Coronary artery (tissue), 2 donors: ENCODE data around the gene HJURP.
A peak's percentile ranks its signal among the peaks of the same experiment; 100 is the strongest.

Source experiments
- DNase-seq: peaks from one replicate; pipeline ENCODE4 v3.0.0-alpha.2; 2017; ENCODE audit warnings: low spot score
- H3K27ac ChIP-seq, 2 donors: fragments of 200-600 bp; sonication (generic); one replicate each; pipeline ENCODE4 v1.5.1; 2016 to 2019
- H3K4me3 ChIP-seq: fragments of 200-600 bp; sonication (generic); 2 replicates; pipeline ENCODE4 v1.5.1; 2016; ENCODE audit warnings: mild to moderate bottlenecking, moderate library complexity
- TF ChIP-seq, protein P1 (sequence below): fragments of 200-600 bp; sonication (generic); IDR thresholded peaks from one replicate; pipeline ENCODE4 v1.5.1; 2019; ENCODE audit warnings: antibody characterized with exemption

HJURP gene

DNA sequence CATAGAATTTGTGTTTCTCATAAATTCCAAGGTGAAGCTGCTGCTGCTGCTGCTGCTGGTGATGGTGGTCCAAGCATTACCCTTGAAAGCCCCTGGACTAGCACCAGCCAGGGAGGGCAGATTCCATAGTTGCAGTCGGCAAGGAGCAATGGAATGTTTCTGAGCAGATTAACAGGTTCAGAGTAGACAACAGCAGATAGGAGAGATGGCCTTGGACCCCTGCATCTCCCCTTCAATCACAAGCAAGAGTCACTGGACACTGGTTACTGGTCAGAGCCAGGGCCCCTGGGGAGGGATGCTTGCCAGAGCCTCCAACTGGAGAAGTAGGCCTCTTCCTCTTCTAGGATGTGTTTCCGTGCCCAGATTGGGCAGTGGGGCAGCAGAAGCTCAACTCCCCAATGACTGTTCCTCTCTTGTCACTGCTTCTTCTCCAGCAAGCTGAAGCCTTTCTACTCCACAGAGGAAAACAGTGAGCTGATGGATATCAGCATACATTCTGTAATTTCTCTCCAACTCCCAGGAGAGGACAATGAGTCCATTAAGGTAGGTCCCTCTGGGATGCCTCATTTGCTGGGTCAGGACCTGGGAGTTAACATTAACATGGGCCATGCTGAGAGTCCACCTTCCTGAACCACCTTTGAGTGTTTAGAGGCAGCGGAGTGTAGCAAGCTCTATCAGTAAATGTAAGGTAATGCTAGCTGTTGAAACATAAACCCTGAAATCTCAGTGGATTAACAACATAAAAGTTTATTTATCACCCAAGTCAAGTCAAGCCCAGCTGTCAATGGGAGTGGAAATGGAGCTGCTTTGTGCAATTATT is 40.9 kb downstream of the HJURP start:
- peak; percentile 43 for DNase-seq
- no peak overlapping the region for H3K4me3 ChIP-seq

DNA sequence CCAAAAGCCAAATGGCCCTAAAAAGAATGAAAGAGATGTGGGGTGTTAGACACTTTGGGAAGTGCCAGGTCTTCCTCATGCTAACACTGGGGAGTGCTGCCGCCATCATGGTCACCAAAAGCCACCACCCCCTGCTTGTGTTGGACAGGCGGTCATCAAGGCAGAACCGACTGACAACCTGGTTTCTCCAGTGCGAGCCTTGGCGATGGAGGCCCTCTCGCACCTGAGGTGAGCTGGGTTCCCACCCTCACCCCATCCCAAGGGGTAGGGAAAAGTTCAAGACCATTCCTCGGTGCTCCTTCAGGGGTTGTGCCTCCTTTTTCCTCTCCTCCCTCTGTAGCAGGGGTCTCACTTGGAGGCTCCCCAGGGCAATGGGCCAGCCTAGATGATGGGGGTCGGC is 42.6 kb downstream of the HJURP start:
- H3K27ac ChIP-seq: no peak overlapping the region
- peak; percentile 41 for DNase-seq
- no peak overlapping the region for H3K4me3 ChIP-seq
- TF ChIP-seq, protein P1, sequence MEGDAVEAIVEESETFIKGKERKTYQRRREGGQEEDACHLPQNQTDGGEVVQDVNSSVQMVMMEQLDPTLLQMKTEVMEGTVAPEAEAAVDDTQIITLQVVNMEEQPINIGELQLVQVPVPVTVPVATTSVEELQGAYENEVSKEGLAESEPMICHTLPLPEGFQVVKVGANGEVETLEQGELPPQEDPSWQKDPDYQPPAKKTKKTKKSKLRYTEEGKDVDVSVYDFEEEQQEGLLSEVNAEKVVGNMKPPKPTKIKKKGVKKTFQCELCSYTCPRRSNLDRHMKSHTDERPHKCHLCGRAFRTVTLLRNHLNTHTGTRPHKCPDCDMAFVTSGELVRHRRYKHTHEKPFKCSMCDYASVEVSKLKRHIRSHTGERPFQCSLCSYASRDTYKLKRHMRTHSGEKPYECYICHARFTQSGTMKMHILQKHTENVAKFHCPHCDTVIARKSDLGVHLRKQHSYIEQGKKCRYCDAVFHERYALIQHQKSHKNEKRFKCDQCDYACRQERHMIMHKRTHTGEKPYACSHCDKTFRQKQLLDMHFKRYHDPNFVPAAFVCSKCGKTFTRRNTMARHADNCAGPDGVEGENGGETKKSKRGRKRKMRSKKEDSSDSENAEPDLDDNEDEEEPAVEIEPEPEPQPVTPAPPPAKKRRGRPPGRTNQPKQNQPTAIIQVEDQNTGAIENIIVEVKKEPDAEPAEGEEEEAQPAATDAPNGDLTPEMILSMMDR: no peak

More for the DNA sequence above, 40.9 kb downstream of the HJURP start:
- H3K27ac ChIP-seq: no peak overlapping the region
- TF ChIP-seq, protein P1: no peak

DNA sequence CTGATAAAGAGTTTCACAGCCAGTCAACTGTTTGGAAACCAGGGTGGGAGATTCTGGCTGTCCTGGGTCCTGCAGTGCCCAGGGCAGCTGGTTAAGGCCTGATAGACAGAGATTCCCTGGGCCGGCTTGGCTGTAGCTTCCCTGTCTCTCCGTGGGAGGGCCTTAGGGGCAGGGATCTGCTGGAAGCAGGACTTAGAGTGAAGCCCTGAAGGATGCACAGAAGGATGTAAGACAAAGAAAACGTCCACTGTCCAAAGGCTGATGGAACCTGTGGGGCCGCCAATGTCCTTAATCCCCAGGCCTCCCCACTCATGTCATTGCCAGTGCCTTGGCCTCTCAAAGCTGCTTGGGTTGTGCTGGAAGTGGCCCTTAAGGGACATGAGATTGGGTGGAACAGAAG is 43.2 kb downstream of the HJURP start:
- Histone ChIP-seq H3K27ac (no peak overlapping the region), H3K4me3 (no peak overlapping the region)
- TF ChIP-seq, protein P1: no peak
- no peak for DNase-seq

DNA sequence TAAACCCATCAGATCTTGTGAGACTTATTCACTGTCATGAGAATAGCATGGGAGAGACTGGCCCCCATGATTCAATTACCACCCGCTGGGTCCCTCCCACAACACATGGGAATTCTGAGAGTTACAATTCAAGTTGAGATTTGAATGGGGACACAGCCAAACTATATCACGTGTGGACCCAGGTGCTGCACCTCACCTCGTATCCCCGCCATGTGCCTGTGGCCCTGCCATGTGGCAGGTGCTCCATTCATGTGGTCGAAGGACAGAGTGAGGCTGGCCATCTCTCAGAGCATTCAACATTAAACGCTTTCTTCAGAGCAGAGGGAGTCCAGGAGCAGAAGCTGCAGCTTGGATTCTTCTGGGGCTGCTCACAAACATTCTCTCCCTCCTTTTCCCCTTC is 44.0 kb downstream of the HJURP start:
- no peak overlapping the region for H3K27ac ChIP-seq
- no peak for DNase-seq
- TF ChIP-seq, protein P1: no peak
- no peak overlapping the region for H3K4me3 ChIP-seq

DNA sequence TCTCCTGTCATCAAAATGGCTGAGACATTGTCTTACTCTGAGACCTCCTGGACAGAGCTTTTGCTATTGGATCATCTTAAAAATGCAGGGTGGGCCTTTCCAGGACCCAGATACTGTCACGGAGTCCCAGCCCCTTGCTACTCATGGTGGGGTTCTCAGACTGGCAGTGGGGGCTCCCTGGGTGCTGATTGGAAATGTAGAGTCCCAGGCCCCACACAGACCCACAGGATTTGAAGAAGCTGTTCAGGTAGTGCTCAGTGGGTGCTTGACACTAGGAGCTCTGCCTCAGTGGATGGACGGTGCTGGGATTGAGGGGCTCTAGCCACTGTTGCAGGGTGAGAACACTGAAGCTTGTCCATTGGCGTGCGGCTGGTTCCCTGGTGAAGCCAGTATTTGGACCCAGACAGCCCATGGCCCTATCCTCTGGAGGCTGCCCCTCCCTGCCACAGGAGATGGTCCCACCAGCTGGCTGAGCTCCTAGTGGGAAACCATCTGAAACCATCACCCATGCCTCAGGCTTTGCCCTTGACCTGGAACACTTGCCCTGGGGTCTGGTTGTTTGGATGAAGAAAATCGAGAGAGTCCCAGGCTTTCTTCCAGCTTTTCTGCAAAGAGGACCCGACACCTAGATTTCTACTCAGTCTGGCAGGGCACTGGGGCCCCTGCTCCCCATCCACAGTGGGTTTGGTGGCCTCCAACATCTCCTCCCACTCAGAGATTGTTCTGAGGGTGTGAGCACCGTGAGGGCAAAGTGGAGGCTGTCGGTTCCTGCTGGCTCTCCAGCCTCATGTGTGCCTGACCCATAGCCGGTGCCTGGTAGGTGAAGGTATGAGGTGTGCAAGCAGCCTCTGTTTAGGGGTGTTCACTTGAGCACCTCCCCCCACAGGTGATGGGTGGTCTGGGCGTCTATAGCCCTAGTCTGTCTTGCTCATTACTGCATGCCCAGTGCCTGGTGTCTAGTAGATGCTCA is 46.1 kb downstream of the HJURP start:
- TF ChIP-seq, protein P1: no peak
- H3K4me3 ChIP-seq: no peak overlapping the region
- no peak overlapping the region for H3K27ac ChIP-seq
- DNase-seq: peak; percentile 58

DNA sequence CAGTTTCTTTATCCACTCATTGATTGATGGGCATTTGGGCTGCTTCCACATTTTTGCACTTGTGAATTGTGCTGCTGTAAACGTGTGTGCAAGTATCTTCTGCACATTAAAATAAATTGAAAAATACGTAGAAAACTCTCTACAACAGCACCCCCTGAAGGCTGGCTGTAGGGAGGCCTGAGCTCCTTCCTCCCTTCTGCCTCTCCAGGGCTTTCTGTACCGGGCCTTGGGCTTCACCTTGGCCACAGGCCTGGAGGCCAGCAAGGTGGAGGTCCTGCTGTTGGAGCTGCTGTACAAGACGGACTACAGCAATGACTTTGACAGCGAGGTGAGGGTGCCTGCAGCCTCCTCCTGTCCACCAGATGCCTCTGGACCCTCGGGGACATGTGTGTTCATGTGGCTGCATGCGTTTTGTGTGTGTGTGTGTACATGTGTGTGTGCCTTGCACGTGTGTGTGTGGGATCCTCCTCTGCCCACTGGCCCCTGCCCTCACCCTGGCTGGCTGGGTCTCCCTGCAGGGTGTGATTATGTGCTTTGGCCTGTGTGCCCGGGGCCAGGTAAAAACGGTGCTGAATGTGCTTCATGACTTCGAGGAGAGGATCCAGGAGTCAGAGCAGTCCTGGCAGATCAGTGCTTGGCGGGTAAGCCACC is 47.0 kb downstream of the HJURP start:
- Histone ChIP-seq H3K27ac (no peak overlapping the region), H3K4me3 (no peak overlapping the region)
- TF ChIP-seq, protein P1: no peak
- peak; percentile 50 for DNase-seq
